GM04504 (cell line): ENCODE data around the gene DMXL1.
"Not testable (repeated sequence)": the region's sequence is repeated elsewhere in the genome, so short reads cannot be mapped to it uniquely, and the experiment has no call there.

Experiments used
- DNase-seq: peaks from one replicate; pipeline ENCODE4 v3.0.0-alpha.2; 2012; ENCODE audit warnings: low read depth

The DMXL1 gene

GRCh38 chr5:119122474-119122873 is 51.6 kb downstream of the DMXL1 start:
- not testable (repeated sequence) for DNase-seq

GRCh38 chr5:119123280-119123679 is 52.4 kb downstream of the DMXL1 start:
- no peak for DNase-seq

GRCh38 chr5:119129770-119130169 is 58.9 kb downstream of the DMXL1 start:
- no peak for DNase-seq

- DNase-seq: no peak
Measured at GRCh38 chr5:119131530-119132304, 60.8 kb downstream of the DMXL1 start.

GRCh38 chr5:119135743-119136142 is 64.9 kb downstream of the DMXL1 start:
- DNase-seq: not testable (repeated sequence)

- no peak for DNase-seq
Measured at GRCh38 chr5:119136666-119137318, 65.9 kb downstream of the DMXL1 start.

GRCh38 chr5:119153629-119154028 is 82.7 kb downstream of the DMXL1 start:
- no peak for DNase-seq

- DNase-seq: no peak
Measured at GRCh38 chr5:119158144-119158543, 87.3 kb downstream of the DMXL1 start.

GRCh38 chr5:119161430-119161829 is 90.5 kb downstream of the DMXL1 start:
- DNase-seq: no peak

- peak; percentile 16 for DNase-seq
Measured at GRCh38 chr5:119166026-119166425, 95.1 kb downstream of the DMXL1 start.

- no peak for DNase-seq
Measured at GRCh38 chr5:119168401-119168800, 97.5 kb downstream of the DMXL1 start.

GRCh38 chr5:119171686-119172085 is 100.8 kb downstream of the DMXL1 start:
- no peak for DNase-seq

- DNase-seq: no peak
Measured at GRCh38 chr5:119174578-119175163, 103.8 kb downstream of the DMXL1 start.

- DNase-seq: no peak
Measured at GRCh38 chr5:119176785-119177184, 105.9 kb downstream of the DMXL1 start.

GRCh38 chr5:119177226-119177625 is 106.3 kb downstream of the DMXL1 start:
- DNase-seq: no peak

- no peak for DNase-seq
Measured at GRCh38 chr5:119178435-119178834, 107.5 kb downstream of the DMXL1 start.

GRCh38 chr5:119179857-119180641 is 109.2 kb downstream of the DMXL1 start:
- no peak for DNase-seq

- not testable (repeated sequence) for DNase-seq
Measured at GRCh38 chr5:119185512-119185911, 114.6 kb downstream of the DMXL1 start.

- no peak for DNase-seq
Measured at GRCh38 chr5:119187776-119188529, 117.1 kb downstream of the DMXL1 start.

- DNase-seq: no peak
Measured at GRCh38 chr5:119190470-119191095, 119.7 kb downstream of the DMXL1 start.

GRCh38 chr5:119191944-119192343 is 121.1 kb downstream of the DMXL1 start:
- DNase-seq: no peak
